Stomach (tissue), 9 donors: Measurements from ENCODE around the gene TBK1. TPM values are rescaled to one million over a fixed set of nuclear protein-coding genes. Genes with fewer than 3 reads are reported as not detected.

Experiments used
- DNase-seq, 2 donors: peaks; one replicate each; pipeline versions ENCODE4 v3.0.0 to v3.0.0-alpha.2; 2013 to 2019
- H3K27ac ChIP-seq, 5 donors: fragments of 200-600 bp in 4 of 5; sonication (generic) in 4 of 5; one replicate each; pipeline ENCODE4 v1.5.1; 2013 to 2019; ENCODE audit warnings: mild to moderate bottlenecking in 1 of 5, moderate library complexity in 1 of 5
- H3K27me3 ChIP-seq, 3 donors: fragments of 200-600 bp; sonication (generic); one replicate each; pipeline ENCODE4 v1.5.1; 2017 to 2019; ENCODE audit warnings: mixed run types in 1 of 3
- H3K36me3 ChIP-seq, 4 donors: fragments of 200-600 bp; sonication (generic); 1 replicate in 3 of 4; 2 replicates in 1 of 4; pipeline ENCODE4 v1.5.1; 2016 to 2019
- H3K4me1 ChIP-seq, 4 donors: fragments of 200-600 bp; sonication (generic); one replicate each; pipeline ENCODE4 v1.5.1; 2016 to 2019
- H3K4me3 ChIP-seq, 4 donors: fragments of 200-600 bp; sonication (generic) in 3 of 4; one replicate each; pipeline ENCODE4 v1.5.1; 2016 to 2019; ENCODE audit warnings: mild to moderate bottlenecking in 1 of 4
- H3K9me3 ChIP-seq, 4 donors: fragments of 200-600 bp; sonication (generic); one replicate each; pipeline ENCODE4 v1.5.1; 2016 to 2019
- CTCF ChIP-seq, 7 experiments: fragments of 450-650 bp in 4 of 7; fragments of 200-600 bp in 3 of 7; sonication (generic) in 3 of 7; IDR thresholded peaks; one replicate each; pipeline ENCODE4 v1.5.1; 2016 to 2019; ENCODE audit warnings: antibody characterized with exemption in 7 of 7, control low read depth in 2 of 7, mild to moderate bottlenecking in 1 of 7
- EP300 ChIP-seq: sonication (generic); formaldehyde crosslinking; IDR thresholded peaks from one replicate; pipeline ENCODE4 v1.6.1; 2017; ENCODE audit warnings: antibody characterized with exemption
- POLR2A ChIP-seq, 4 donors: fragments of 450-650 bp; IDR thresholded peaks; one replicate each; pipeline ENCODE4 v1.6.1; 2016; ENCODE audit warnings: antibody characterized with exemption in 4 of 4, control low read depth in 2 of 4, mild to moderate bottlenecking in 1 of 4, moderate library complexity in 1 of 4
- POLR2AphosphoS5 ChIP-seq, 3 donors: sonication (generic); formaldehyde crosslinking; IDR thresholded peaks; one replicate each; pipeline ENCODE4 v1.6.1; 2016; ENCODE audit warnings: antibody characterized with exemption in 3 of 3
- WGBS, 5 donors: extraction: QIAGEN DNeasy Blood & Tissue Kit in 3 of 5; methylation state at CpG; one replicate each; pipeline versions ENCODE4 v1.1.5 to v1.1.7; 2013 to 2018; 5-methylcytosine and 5-hydroxymethylcytosine counted together
- intact Hi-C: fragments of 100-400 bp; cut with DNase I; formaldehyde crosslinking; loops from one replicate; pipeline ENCODE4 v1.15.1; 2023; ENCODE audit warnings: low total_unique reads
- polyA plus RNA-seq, 3 donors: library from polyadenylated mRNA; stranded (reverse); fragments of 200-250 nt; gene quantifications; one replicate each; pipeline ENCODE4 v1.2.3, GENCODE V29; 2013
- total RNA-seq, 5 donors: library from RNA; depleted of rRNA; stranded (reverse); fragments of >200 nt; gene quantifications; one replicate each; pipeline versions ENCODE4 v1.1.0 to v1.2.3, GENCODE V29; 2014 to 2016
- donor health status: healthy with polysubstance abuse.
- donor health status: Bipolar disorder and iron deficiency.
- donor health status: healthy.

The TBK1 gene
- total and polyA plus RNA-seq, 8 donors = 1.4 to 45.5 (median 12.4) TPM

GRCh38 chr12:64544371-64545080 is 92.6 kb downstream of the TBK1 start:
- H3K9me3 ChIP-seq = no peaks in the 10 kb centered on the region
- TF ChIP-seq EP300 (no peak), POLR2A (IDR thresholded peaks at IDR 0.05) (no peak), POLR2AphosphoS5 (IDR thresholded peaks at IDR 0.05) (no peak), CTCF (IDR thresholded peaks at IDR 0.05) (no peak)
- H3K4me1 ChIP-seq = peaks cover 0 to 2% (median under 1%) of the 10 kb centered on the region in 4 donors
- H3K4me3 ChIP-seq = no peak overlapping the region
- H3K27me3 ChIP-seq = peaks cover 0 to 6% (median 0%) of the 10 kb centered on the region in 3 donors
- H3K36me3 ChIP-seq = no peaks in the 10 kb centered on the region
- intact Hi-C loops = loop anchor here (5.0 kb wide), 1 partner anchor 158 kb away; no protein-coding TSS in a partner anchor
- no peak overlapping the region for H3K27ac ChIP-seq
- DNase-seq = peak in 1 of 2 donors; percentile 25
- 66 to 80% (median 75%) methylated on average over 7 to 8 of the region's 8 CpGs for WGBS, 5 donors

GRCh38 chr12:64545081-64545382 is 93.1 kb downstream of the TBK1 start:
- H3K27ac ChIP-seq = no peak overlapping the region
- peaks cover 0 to 8% (median 3%) of the 10 kb centered on the region in 4 donors for H3K4me1 ChIP-seq
- no peak overlapping the region for H3K4me3 ChIP-seq
- DNase-seq = no peak
- WGBS, 5 donors = 66 to 77% (median 72%) methylated on average over 3 of the region's 3 CpGs
- TF ChIP-seq CTCF (IDR thresholded peaks at IDR 0.05) (no peak), POLR2AphosphoS5 (IDR thresholded peaks at IDR 0.05) (no peak), EP300 (no peak), POLR2A (IDR thresholded peaks at IDR 0.05) (no peak)
- no peaks in the 10 kb centered on the region for H3K9me3 ChIP-seq
- H3K27me3 ChIP-seq = peaks cover 0 to 6% (median 0%) of the 10 kb centered on the region in 3 donors
- intact Hi-C loops = loop anchor here (5.0 kb wide), 1 partner anchor 157 kb away; no protein-coding TSS in a partner anchor
- H3K36me3 ChIP-seq = no peaks in the 10 kb centered on the region

GRCh38 chr12:64549108-64549507 is 97.2 kb downstream of the TBK1 start:
- no peaks in the 10 kb centered on the region for H3K36me3 ChIP-seq
- intact Hi-C loops = loop anchor here (5.0 kb wide), 1 partner anchor 153 kb away; no protein-coding TSS in a partner anchor
- H3K27me3 ChIP-seq = no peaks in the 10 kb centered on the region
- no peak overlapping the region for H3K27ac ChIP-seq
- H3K4me3 ChIP-seq = no peak overlapping the region
- WGBS, 5 donors = 86 to 95% (median 90%) methylated on average over 1 of the region's 1 CpG
- DNase-seq = no peak
- TF ChIP-seq POLR2AphosphoS5 (IDR thresholded peaks at IDR 0.05) (no peak), POLR2A (IDR thresholded peaks at IDR 0.05) (no peak), CTCF (IDR thresholded peaks at IDR 0.05) (no peak), EP300 (no peak)
- no peaks in the 10 kb centered on the region for H3K9me3 ChIP-seq
- H3K4me1 ChIP-seq = peaks cover 0 to 10% (median 4%) of the 10 kb centered on the region in 4 donors

- H3K27me3 ChIP-seq = no peaks in the 10 kb centered on the region
- 72 to 88% (median 84%) methylated on average over 3 of the region's 3 CpGs for WGBS, 5 donors
- no peak overlapping the region for H3K4me3 ChIP-seq
- intact Hi-C loops = loop anchor here (5.0 kb wide), 1 partner anchor 142 kb away; no protein-coding TSS in a partner anchor
- no peak overlapping the region for H3K27ac ChIP-seq
- TF ChIP-seq CTCF (IDR thresholded peaks at IDR 0.05) (no peak), POLR2A (IDR thresholded peaks at IDR 0.05) (no peak), EP300 (no peak), POLR2AphosphoS5 (IDR thresholded peaks at IDR 0.05) (no peak)
- peaks cover 0 to 10% (median 4%) of the 10 kb centered on the region in 4 donors for H3K4me1 ChIP-seq
- H3K9me3 ChIP-seq = no peaks in the 10 kb centered on the region
- no peaks in the 10 kb centered on the region for H3K36me3 ChIP-seq
- DNase-seq = no peak
Observed at GRCh38 chr12:64550755-64551154, 98.8 kb downstream of the TBK1 start.
